NCI-H2196 (cell line): Measurements from ENCODE around the gene ARFGEF3.
"Not testable (repeated sequence)": the region's sequence is repeated elsewhere in the genome, so short reads cannot be mapped to it uniquely, and the experiment has no call there.

Source experiments
- DNase-seq: peaks from one replicate; lab custom pipeline; 2025; ENCODE audit not compliant: unreplicated experiment; lab: John Stamatoyannopoulos, UW

The ARFGEF3 gene

GRCh38 chr6:138206862-138207261 is 45.1 kb downstream of the ARFGEF3 start:
- DNase-seq = no peak

GRCh38 chr6:138211048-138211581 is 49.4 kb downstream of the ARFGEF3 start:
- DNase-seq = no peak

GRCh38 chr6:138211601-138212000 is 49.9 kb downstream of the ARFGEF3 start:
- no peak for DNase-seq

GRCh38 chr6:138212530-138212929 is 50.8 kb downstream of the ARFGEF3 start:
- DNase-seq = not testable (repeated sequence)

GRCh38 chr6:138215093-138215782 is 53.5 kb downstream of the ARFGEF3 start:
- DNase-seq = no peak

- no peak for DNase-seq
Measured at GRCh38 chr6:138218449-138218848, 56.7 kb downstream of the ARFGEF3 start, which contains the start of gene PBOV1. TSS of gene PBOV1 (minus strand) at chr6:138218491. CDS start at chr6:138218395, 96 bp downstream.

- no peak for DNase-seq
Measured at GRCh38 chr6:138219398-138219797, 57.7 kb downstream of the ARFGEF3 start.

- DNase-seq = no peak
Measured at GRCh38 chr6:138219901-138220300, 58.2 kb downstream of the ARFGEF3 start.

- DNase-seq = no peak
Measured at GRCh38 chr6:138222901-138223546, 61.3 kb downstream of the ARFGEF3 start.

- DNase-seq = no peak
Measured at GRCh38 chr6:138225953-138226352, 64.2 kb downstream of the ARFGEF3 start.

- no peak for DNase-seq
Measured at GRCh38 chr6:138226700-138227315, 65.1 kb downstream of the ARFGEF3 start.

GRCh38 chr6:138227316-138227781 is 65.6 kb downstream of the ARFGEF3 start:
- DNase-seq = peak; percentile 57

- DNase-seq = no peak
Measured at GRCh38 chr6:138229072-138229471, 67.3 kb downstream of the ARFGEF3 start.

- no peak for DNase-seq
Measured at GRCh38 chr6:138229663-138230179, 68.0 kb downstream of the ARFGEF3 start.

GRCh38 chr6:138230221-138230620 is 68.5 kb downstream of the ARFGEF3 start:
- no peak for DNase-seq

- no peak for DNase-seq
Measured at GRCh38 chr6:138230759-138231380, 69.1 kb downstream of the ARFGEF3 start.

GRCh38 chr6:138231381-138231886 is 69.7 kb downstream of the ARFGEF3 start:
- peak; percentile 62 for DNase-seq

- no peak for DNase-seq
Measured at GRCh38 chr6:138234363-138234762, 72.6 kb downstream of the ARFGEF3 start.

- no peak for DNase-seq
Measured at GRCh38 chr6:138235205-138235604, 73.5 kb downstream of the ARFGEF3 start.

GRCh38 chr6:138235693-138236092 is 74.0 kb downstream of the ARFGEF3 start:
- DNase-seq = no peak

- no peak for DNase-seq
Measured at GRCh38 chr6:138237463-138237862, 75.7 kb downstream of the ARFGEF3 start.
